Activated naive CD4-positive, alpha-beta T cell treated with anti-CD3 and anti-CD28 coated beads for 36 hours (primary cell): ENCODE measurements around the gene TSPAN15. TPM values are rescaled to one million over a fixed set of nuclear protein-coding genes. Genes with fewer than 3 reads are reported as not detected.
"Not testable (repeated sequence)": the region's sequence is repeated elsewhere in the genome, so short reads cannot be mapped to it uniquely, and the experiment has no call there.

ENCODE experiments used
- CTCF ChIA-PET: fragments of 350-600 bp; sonication (Branson Sonifier 250); formaldehyde crosslinking; loops from one replicate; lab custom pipeline; 2021; ENCODE audit warnings: antibody characterized with exemption; lab: Charles Lee
- DNase-seq: peaks from one replicate; pipeline ENCODE4 v3.0.0-alpha.2; 2020
- H3K27ac Mint-ChIP-seq: one replicate; pipeline ENCODE4 v1.8.0; 2021; ENCODE audit warnings: mild to moderate bottlenecking, mixed read lengths
- H3K27me3 Mint-ChIP-seq: one replicate; pipeline ENCODE4 v1.8.0; 2021; ENCODE audit warnings: low read depth, mixed read lengths
- H3K36me3 Mint-ChIP-seq: one replicate; pipeline ENCODE4 v1.8.0; 2021; ENCODE audit warnings: low read depth, mixed read lengths
- H3K4me1 Mint-ChIP-seq: one replicate; pipeline ENCODE4 v1.8.0; 2021; ENCODE audit warnings: low read depth, mixed read lengths
- H3K4me3 Mint-ChIP-seq: one replicate; pipeline ENCODE4 v1.8.0; 2021; ENCODE audit warnings: mild to moderate bottlenecking, moderate library complexity, mixed read lengths
- H3K9me3 Mint-ChIP-seq: one replicate; pipeline ENCODE4 v1.8.0; 2021; ENCODE audit warnings: mixed read lengths
- intact Hi-C: fragments of 100-400 bp; cut with micrococcal nuclease; formaldehyde crosslinking; loops from one replicate; pipeline ENCODE4 v1.15.1; 2023
- total RNA-seq, 2 experiments: library from RNA; stranded (reverse); gene quantifications; one replicate each; pipeline ENCODE4 v1.2.3, GENCODE V29; 2021

Gene TSPAN15
- total RNA-seq, 2 experiments from 2014 or later = 0.72 to 1.1 TPM

- CTCF ChIA-PET, H3K4me3 Mint-ChIP-seq, H3K27ac Mint-ChIP-seq, H3K4me1 Mint-ChIP-seq, intact Hi-C loops, DNase-seq, H3K27me3 Mint-ChIP-seq, H3K36me3 Mint-ChIP-seq: not testable (repeated sequence)
- H3K9me3 Mint-ChIP-seq = peaks cover 11% of the 10 kb centered on the region
Observed at GRCh38 chr10:69488149-69488844, 37.0 kb downstream of the TSPAN15 start.

DNA sequence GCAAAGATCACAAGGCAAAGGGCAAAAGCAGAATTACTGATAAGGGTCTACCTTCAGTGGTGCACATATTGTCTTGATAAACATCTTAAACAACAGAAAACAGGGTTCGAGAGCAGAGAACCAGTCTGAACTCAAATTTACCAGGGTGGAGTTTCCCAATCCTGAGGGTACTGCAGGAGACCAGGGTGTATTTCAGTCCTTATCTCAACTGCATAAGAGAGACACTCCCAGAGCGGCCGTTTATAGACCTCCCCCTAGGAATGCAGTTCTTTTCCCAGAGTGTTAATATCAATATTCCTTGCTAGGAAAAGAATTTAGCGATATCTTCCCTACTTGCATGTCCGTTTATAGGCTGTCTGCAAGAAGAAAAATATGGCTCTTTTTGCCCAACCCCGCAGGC lies 37.6 kb downstream of the TSPAN15 start:
- H3K27me3 Mint-ChIP-seq, H3K27ac Mint-ChIP-seq, CTCF ChIA-PET, H3K36me3 Mint-ChIP-seq, H3K4me1 Mint-ChIP-seq, intact Hi-C loops, H3K4me3 Mint-ChIP-seq, DNase-seq: not testable (repeated sequence)
- H3K9me3 Mint-ChIP-seq = peaks cover 11% of the 10 kb centered on the region

DNA sequence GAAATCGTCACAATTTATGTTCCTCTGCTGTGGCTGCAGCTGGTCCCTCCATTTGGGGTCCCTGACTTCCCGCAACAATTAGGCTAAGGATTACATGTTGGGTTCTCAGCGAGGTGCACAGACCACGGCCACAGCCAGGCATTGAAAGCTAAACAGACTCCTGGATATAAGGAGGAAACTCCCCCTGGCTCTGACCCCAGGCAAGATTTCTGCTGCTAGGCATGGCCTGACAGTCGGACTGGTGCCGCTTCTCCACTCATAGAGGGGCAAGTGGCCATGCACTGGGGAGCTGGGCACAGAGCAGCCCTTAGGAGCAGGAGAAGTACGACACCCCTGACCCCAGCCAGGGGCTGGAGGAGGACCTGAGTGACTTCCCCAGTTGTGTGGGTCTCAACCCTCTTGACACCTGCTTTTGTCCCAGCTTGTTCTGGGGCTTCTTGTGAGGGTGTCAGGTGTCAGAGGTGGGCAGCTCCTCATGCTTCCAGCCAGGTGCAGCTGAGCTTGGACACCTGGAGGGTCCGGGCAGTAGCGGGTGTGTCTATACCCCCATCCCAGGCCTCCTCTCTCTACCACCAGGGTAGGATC lies 38.3 kb downstream of the TSPAN15 start:
- DNase-seq = no peak
- Mint-ChIP-seq H3K4me1 (no peaks in the 10 kb centered on the region), H3K9me3 (peaks cover 11% of the 10 kb centered on the region), H3K27me3 (no peaks in the 10 kb centered on the region), H3K4me3 (no peak overlapping the region), H3K27ac (no peak overlapping the region), H3K36me3 (peaks cover 2% of the 10 kb centered on the region)
- CTCF ChIA-PET = interaction anchor here (1.2 kb wide), 1 partner anchor 58 kb away, joined by 5 read pairs; no protein-coding TSS in a partner anchor
- intact Hi-C loops = no loop called here

DNA sequence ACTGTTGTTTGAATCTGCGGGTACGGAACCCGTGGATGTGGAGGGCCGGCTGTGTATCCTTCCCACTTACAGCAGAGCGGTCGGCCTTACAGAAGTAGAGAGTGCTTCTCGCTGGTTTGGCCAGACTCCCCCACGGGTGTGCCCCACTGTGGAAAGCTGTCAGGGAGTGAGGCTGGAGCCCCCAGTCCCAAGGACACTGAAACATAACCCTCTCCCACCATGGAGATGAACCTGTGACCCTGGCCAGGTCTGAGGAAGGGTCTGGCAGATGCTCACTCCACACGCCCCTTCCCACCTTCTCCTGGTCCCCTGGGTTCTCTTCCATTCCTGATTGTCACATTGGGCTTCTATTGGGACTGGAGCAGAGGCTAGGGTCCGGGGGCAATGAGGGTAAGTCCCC lies 39.6 kb downstream of the TSPAN15 start:
- CTCF ChIA-PET = interaction anchor here (1.3 kb wide), 1 partner anchor 41 kb away, joined by 4 read pairs; no protein-coding TSS in a partner anchor
- no peaks in the 10 kb centered on the region for H3K4me1 Mint-ChIP-seq
- H3K27me3 Mint-ChIP-seq = no peaks in the 10 kb centered on the region
- peaks cover 2% of the 10 kb centered on the region for H3K36me3 Mint-ChIP-seq
- intact Hi-C loops = no loop called here
- no peak overlapping the region for H3K27ac Mint-ChIP-seq
- DNase-seq = no peak
- H3K9me3 Mint-ChIP-seq = peaks cover 11% of the 10 kb centered on the region
- no peak overlapping the region for H3K4me3 Mint-ChIP-seq

DNA sequence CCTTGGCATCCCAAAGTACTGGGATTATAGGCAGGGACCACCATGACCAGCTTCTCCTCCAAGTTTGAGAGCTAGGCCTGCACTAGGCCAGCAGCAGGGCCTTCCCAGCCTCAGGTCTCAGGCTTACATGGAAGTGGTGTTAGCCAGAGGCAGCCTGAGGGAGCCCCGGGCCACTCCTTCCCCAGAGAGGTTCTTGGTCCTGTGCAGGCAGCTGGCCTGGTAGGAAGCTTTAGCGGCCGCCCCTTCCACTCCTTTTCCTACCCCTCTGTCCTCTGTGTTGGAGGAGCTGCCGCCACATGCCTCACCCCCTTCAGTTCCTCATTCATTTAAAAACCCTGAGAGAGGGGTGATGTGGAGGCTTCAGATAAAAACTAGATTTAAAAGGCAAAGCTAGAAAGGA lies 40.3 kb downstream of the TSPAN15 start:
- intact Hi-C loops = no loop called here
- H3K9me3 Mint-ChIP-seq = peaks cover 11% of the 10 kb centered on the region
- no peaks in the 10 kb centered on the region for H3K27me3 Mint-ChIP-seq
- DNase-seq = no peak
- peaks cover 2% of the 10 kb centered on the region for H3K36me3 Mint-ChIP-seq
- H3K4me1 Mint-ChIP-seq = no peaks in the 10 kb centered on the region
- no peak overlapping the region for H3K4me3 Mint-ChIP-seq
- CTCF ChIA-PET = interaction anchor here (0.6 to 1.5 kb wide), 4 partner anchors 13 to 228 kb away, joined by 3 to 4 read pairs (median 3); no protein-coding TSS in a partner anchor
- no peak overlapping the region for H3K27ac Mint-ChIP-seq

DNA sequence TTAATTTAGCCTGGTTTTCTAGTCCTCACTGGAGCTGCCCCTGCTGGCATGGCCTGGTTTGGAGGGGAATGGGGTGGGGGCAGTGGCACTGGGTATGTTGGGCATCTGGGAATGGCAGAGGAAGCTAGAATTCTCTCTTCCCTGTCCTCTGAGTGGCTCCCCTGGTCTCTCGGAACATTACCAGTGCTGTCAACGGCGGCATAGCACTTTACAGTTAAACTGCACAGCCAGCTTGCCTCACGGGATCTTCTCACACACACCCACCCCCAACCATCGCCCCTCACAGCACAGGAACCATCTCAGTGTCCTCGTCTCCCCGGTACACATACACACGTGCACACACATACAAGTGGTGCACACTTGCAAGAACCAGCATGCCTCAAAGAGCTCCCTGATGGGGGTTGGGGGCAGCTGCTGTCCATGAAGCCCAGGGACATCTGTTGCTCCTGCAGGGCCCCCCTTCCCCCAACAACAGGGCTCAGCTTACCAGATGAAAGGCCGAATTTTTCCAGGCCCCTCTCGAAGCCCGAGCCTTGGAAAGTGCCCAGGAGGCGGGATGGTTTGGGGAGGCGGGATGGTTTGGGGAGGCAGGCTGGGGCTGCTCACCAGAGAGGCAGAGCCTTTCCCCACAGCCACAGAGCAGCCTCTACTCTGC lies 41.0 kb downstream of the TSPAN15 start:
- DNase-seq = no peak
- peaks cover 11% of the 10 kb centered on the region for H3K9me3 Mint-ChIP-seq
- CTCF ChIA-PET = interaction anchor here (0.6 to 1.5 kb wide), 4 partner anchors 13 to 228 kb away, joined by 3 to 4 read pairs (median 3); no protein-coding TSS in a partner anchor
- no peaks in the 10 kb centered on the region for H3K4me1 Mint-ChIP-seq
- intact Hi-C loops = no loop called here
- peaks cover 2% of the 10 kb centered on the region for H3K36me3 Mint-ChIP-seq
- no peaks in the 10 kb centered on the region for H3K27me3 Mint-ChIP-seq
- H3K4me3 Mint-ChIP-seq = no peak overlapping the region
- H3K27ac Mint-ChIP-seq = no peak overlapping the region

DNA sequence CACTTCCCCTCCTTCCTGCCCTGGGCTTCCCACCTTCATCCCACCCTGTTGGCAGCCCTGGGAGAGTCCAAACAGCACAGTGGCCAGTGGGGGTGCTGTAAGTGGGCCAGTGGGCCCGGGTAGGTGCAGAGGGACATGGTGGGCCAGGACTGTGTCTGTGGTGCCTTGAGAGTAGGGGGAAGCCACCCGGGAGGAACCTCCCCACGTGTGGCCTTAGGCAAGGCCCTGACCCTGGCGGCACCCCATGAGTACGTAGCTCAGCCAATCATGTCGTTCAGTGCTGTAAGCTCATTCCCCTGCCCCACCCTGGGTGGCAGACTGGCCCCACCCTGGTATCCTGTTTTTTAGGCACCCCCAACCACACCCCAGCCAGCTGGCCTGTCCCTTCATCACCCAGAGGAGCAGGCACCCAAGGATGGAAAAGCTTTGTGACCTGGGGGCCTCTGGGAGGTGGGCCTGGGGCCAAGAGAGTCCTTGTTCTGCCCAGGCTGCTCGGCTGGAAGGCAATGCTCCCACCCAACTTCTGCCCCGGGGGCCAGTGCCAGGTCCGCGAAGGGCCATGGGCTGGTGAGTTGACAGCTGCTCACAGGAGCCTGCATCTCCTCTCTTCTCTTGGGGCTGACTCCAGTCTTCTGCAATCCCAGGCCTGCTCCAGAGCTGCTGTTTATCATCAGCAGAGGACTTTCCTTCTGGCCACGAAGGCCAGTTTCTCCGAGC lies 41.6 kb downstream of the TSPAN15 start:
- H3K36me3 Mint-ChIP-seq = peaks cover 2% of the 10 kb centered on the region
- CTCF ChIA-PET = interaction anchor here (1.2 to 1.5 kb wide), 2 partner anchors 12 to 85 kb away, joined by 3 read pairs; no protein-coding TSS in a partner anchor

DNA sequence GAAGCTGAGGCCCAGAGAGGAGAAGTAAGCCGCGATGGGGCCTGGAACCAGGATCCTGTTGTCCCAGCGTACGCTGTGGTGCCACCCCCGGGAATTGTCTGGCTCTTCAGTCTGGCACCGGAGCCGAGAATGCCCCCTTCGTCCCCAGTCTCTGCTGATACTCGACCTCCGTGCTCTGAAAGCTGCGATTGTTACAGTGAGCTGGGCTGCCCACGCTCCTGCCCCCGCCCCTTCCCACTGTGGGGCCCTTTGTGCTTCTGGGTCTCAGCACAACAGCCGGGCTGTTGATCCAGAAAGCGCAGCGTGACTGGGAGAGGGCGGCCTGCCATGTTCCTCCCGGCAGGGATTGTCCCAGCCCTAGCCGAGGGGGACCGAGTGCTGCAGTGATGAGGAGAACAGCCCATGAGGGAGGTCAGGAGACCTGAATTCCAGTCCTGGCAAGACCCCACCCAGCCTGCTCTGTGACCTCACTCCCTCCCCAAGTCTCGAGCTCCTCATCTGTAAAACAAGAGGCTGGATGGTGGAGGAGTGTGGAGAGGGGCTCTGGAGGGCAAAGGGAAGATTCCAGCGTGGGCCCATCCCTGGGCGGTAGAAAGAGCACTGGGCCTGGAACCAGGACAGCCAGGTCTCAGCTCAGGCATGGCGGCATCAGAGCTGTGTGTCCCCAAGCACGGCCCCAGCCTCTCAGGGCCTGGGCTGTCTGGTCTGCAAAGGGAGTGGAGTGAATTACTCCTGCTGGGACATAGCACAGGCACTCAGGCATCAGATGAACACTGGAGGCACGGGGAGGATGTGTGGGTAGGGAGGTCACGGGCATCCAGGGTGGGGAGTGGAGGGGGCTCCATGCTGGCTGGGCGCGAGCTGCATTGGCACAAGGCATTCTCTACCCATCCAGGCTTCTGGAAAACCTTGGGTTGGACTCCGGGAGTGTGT lies 43.6 kb downstream of the TSPAN15 start:
- Mint-ChIP-seq H3K27me3 (no peaks in the 10 kb centered on the region), H3K4me3 (no peak overlapping the region), H3K36me3 (no peaks in the 10 kb centered on the region), H3K9me3 (no peaks in the 10 kb centered on the region), H3K4me1 (peaks cover 4% of the 10 kb centered on the region), H3K27ac (no peak overlapping the region)
- CTCF ChIA-PET = interaction anchor here (0.8 to 2.4 kb wide), 2 partner anchors 9 to 20 kb away, joined by 3 to 7 read pairs; no protein-coding TSS in a partner anchor
- intact Hi-C loops = no loop called here
- no peak for DNase-seq

More for the DNA sequence above, 41.6 kb downstream of the TSPAN15 start:
- Mint-ChIP-seq H3K27ac (no peak overlapping the region), H3K4me3 (no peak overlapping the region), H3K9me3 (peaks cover 9% of the 10 kb centered on the region), H3K27me3 (no peaks in the 10 kb centered on the region), H3K4me1 (no peaks in the 10 kb centered on the region)
- intact Hi-C loops = no loop called here
- DNase-seq = no peak

DNA sequence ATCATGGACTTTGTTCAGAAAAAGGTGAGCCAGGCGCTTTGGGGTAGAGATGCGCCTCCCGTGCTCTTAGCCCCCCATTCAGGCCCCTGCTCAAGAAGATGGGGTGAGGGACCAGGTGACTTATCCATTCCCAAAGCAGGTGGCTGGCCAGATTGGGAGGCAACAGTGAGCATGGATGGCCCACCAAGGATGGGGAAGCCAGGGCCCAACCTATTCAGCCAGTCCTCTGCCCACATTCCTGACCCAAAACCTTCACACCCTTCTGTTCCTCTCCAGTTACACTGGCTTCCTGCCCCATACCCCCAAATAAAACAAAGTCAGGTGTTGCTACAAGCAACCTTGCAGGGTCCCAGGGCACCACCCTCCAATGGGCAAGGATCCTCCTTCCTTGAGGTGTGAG lies 44.4 kb downstream of the TSPAN15 start:
- Mint-ChIP-seq H3K4me3 (no peak overlapping the region), H3K9me3 (no peaks in the 10 kb centered on the region), H3K27ac (no peak overlapping the region), H3K36me3 (no peaks in the 10 kb centered on the region), H3K27me3 (no peaks in the 10 kb centered on the region), H3K4me1 (peaks cover 4% of the 10 kb centered on the region)
- CTCF ChIA-PET = interaction anchor here (0.8 to 2.4 kb wide), 4 partner anchors 8 to 141 kb away, joined by 3 to 7 read pairs (median 4); no protein-coding TSS in a partner anchor
- intact Hi-C loops = no loop called here
- no peak for DNase-seq

DNA sequence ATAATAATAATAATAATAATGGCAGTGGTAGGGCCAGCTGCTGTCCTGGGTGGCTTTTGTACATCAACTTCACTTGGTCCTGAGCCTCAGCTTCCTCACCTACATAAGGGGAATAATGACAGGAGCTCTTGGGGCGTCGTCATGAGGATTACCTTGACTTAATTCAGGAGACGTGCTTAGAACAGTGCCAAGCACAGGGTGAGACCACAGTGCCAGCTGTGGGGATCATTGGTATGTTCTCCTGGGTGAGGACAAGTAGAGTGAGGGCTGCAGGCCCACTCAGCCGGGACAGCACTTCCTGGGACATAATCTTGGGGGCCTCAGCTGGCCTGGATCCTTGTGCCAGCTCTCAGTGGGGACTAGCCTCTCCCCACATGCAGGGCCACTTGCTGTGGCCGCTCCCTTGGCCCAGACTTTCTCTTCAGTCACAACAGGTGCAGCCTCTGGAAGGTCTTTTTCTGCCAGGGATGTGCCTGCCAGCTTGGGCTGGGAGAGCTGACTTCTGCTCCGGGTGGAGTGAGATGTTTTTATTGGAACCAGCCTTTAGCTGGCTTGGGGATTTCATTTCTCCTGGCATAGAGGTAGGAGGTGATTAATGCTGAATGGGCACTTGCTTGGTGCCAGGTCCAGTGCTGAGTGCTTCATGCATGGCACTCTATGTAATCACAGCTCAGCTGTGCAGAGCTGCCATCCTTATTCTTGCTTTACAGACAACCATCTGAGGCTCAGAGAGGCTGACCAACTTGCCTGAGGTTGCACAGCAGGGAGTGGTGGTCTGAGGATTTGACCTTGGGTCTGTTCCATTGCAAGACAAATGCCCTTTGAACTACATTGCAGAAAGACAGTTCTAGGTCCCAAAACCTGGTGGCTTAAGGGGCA lies 45.3 kb downstream of the TSPAN15 start:
- H3K27me3 Mint-ChIP-seq = no peaks in the 10 kb centered on the region
- DNase-seq = no peak
- no peak overlapping the region for H3K27ac Mint-ChIP-seq
- no peaks in the 10 kb centered on the region for H3K9me3 Mint-ChIP-seq
- H3K4me3 Mint-ChIP-seq = no peak overlapping the region
- peaks cover 4% of the 10 kb centered on the region for H3K4me1 Mint-ChIP-seq
- no peaks in the 10 kb centered on the region for H3K36me3 Mint-ChIP-seq
- CTCF ChIA-PET = interaction anchor here (0.5 to 2.4 kb wide), 6 partner anchors 9 to 140 kb away, joined by 3 to 7 read pairs (median 4); no protein-coding TSS in a partner anchor
- intact Hi-C loops = no loop called here
